Stimulated activated CD4-positive, alpha-beta T cell treated with anti-CD3 and anti-CD28 coated beads, Interleukin-1b, Interleukin-23, amount 100 ng/mL, for 24 hours (primary cell): ENCODE results near the gene RFX1.
"Not testable (repeated sequence)": the region's sequence is repeated elsewhere in the genome, so short reads cannot be mapped to it uniquely, and the experiment has no call there.

ENCODE experiments used
- DNase-seq, 4 experiments: peaks; one replicate each; pipeline ENCODE4 v3.0.0-alpha.2; 2020; ENCODE audit warnings: low read depth in 4 of 4, low spot score in 1 of 4

RFX1 gene

DNA sequence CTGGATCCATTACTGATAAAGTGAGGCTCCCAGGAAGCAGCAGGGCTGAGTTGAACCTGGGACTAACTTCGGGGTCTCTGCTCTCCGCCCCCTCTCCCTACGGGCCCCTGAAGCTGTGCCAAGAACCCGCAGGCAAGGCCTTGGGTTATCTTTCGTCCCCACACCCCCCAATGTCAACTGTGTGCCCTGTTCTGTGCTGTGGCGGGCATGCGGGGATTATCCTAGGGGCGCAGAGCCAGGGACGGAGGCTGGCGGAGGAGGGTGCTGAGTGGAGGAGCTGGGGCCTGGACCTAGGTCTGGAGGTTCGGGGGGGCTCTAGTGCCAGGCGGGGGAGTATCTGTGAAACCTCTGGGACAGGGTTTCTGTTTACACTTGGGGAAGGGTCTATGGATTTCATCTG is 26.4 kb downstream of the RFX1 start:
- no peak for DNase-seq

DNA sequence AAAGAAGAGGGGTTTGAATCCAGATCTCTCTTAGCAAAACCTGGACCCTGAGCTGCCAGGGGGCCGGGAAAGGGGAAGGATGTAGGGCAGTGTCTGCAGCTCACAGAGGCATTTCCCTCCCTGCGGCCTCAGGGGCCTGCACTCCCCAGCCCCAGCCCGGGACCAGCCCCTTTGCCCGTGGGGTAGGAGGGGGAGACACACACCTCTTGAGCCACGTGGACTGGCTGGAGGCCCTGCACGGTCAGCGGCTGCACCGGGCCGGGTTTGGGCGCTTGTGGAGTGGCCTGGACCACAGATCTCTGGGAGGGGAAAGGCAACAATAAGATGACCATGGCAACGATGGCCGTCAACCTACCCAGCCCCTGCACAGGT is 26.9 kb downstream of the RFX1 start:
- no peak for DNase-seq

DNA sequence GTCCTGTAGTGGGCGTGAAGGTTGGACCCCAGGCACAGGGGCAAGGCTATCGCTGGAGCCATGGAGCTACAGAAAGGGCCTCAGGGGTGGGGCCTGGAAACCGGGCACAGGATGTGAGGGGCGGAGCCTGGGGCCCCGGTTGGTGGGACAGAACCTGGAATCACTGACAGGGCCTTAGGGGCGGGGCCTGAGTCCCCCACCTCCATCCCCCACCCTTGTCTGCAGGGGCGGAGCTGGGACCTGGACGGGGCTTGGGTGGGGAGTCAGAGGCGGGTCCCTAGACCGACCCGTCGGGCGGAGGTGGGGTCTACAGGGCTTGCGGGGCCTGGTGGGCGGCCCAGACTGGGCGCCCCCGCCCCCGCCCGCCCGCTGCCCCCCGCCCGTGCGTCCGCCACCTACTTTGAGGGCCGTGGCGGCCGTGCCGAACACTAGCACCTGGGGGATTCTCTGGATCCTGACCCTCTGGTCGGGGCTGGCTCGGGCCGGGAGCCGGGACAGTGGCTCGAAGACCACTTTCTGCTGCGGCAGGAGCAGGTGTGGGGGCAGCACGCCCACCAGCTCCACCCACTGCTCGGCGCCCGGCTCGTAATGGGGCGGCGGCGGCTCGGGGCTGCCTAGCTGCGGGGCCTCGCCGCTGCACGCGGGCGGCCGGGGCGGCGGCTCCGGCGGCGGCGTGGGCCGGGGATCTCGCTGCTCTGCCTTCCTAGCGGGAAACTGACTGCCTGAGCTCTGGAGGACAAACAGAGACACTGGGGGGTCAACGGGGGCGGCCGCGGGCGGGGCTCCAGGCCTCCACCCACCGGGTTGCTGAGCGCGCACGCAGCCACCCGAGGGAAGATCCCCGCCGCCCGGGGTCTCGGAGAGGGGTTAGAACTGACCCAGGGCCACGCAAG is 27.5 kb downstream of the RFX1 start:
- no peak for DNase-seq

DNA sequence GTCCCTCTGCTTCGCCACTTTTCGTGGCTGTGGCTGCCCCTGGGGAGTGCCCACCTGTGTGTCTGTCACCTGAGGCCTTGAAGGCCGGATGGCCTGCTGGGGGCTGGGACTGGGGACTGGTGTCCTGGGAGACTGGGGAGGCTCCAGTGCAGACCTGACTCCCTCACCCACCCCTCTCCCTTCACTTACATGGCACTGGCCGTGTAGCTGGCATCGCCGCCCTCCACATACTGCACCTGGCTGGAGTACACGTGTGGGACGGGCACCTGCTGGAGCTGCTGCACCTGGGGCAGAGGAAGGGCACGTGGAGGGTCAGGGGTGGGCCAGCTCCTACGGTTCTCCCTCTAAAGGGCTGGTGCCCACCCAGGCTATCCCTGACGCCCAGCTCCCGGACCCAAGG is 28.3 kb downstream of the RFX1 start:
- no peak for DNase-seq

DNA sequence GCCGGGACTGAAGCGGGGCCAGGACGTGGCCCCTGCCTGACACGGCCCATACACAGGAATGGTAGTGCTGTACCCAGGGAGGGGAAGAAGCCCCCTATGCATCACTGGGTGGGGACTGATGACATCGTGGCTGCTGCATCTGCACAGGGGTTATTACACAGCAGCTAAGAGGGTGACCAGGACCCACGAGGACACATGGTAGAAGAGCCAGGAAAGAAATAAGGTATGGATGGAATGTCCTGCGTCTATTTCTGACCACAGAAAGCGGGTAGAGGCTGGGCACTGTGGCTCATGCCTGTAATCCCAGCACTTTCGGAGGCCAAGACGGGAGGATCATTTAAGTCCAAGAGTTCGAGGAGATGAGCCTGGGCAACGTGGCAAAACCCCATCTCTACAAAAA is 29.7 kb downstream of the RFX1 start:
- DNase-seq = no peak

DNA sequence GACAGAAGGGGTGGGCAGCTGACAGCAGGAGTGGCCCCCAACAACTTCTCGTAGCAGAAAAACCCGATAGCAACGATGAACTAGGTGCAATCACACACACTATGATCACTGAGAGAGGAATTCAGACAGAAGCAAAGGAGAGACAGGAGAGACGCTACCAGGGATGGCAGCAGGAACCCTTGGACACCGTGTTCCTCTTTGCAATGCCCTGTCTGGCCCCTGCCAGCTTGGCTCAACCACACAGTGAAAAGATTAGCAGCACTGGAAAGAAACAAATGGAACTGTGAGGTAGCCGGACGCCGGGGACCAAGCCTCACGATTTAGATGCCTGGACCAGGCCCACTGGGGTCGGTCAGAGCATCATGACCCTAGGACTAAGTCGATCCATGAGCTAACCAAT is 30.2 kb downstream of the RFX1 start:
- no peak for DNase-seq

DNA sequence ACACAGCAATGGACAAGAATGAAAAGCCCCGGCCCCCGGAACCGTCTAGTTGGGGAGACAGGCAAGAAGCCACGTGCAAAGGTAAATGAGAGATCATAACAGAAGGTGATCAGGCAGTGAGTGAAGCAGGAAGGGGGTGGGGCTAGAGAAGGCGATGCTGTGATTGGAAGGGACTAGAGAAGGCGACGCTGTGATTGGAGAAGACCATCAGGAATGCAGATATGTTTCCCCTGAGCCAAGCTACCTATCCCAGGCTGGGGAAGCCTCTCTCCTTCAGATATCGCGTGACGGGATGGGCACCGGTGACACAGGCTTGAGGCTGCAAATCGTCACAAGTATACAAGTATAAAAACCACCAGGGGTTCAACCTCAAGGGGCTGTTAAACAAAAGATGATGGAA is 32.0 kb downstream of the RFX1 start:
- no peak for DNase-seq

DNA sequence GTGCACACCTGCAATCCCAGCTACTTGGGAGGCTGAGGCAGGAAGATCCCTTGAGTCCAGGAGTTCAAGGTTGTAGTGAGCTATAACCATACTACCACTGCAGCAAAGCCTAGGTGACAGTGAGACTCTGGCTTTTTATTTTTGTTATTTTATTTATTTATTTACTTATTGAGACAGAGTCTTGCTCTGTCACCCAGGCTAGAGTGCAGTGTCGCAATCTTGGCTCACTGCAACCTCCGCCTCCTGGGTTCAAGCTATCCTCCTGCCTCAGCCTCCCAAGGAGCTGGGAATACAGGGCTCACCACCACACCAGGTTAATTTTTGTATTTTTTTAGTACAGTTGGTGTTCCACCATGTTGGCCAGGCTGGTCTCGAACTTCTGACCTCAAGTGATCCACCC is 32.6 kb downstream of the RFX1 start:
- DNase-seq = not testable (repeated sequence)

DNA sequence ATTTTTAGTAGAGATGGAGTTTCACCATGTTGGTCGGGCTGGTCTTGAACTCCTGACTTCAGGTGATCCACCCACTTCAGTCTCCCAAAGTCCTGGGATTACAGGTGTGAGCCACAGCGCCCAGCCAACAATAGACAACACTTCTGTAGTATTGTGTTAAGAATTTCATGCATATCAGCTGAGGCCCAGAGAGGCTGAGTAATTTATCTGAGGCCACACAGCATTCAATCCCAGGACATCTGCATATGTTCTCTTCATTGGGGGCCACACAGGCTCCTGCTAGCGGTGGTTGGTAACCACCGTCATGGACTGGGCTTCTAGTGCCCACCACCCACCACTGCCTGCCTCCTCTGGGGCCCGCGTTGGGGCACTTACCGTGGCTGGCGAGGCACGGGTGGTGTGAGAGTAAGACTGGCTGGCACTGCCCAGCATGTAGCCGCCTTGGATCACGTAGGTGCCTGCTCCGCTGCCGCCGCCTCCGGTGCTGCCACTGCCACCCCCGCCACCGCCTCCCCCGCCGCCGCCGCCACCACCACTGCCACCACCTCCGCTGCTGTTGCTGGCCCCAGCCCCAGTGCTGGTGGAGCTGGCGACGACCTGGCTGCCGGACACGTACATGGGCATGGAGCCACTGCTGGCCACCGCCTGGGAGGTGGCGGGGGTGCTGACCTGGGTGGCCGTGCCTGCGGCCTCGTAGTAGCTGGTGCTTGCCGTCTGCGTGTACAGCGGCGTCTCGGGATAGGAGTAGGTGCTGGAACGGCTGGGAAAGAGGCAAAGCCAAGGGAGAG is 33.6 kb downstream of the RFX1 start:
- no peak for DNase-seq

DNA sequence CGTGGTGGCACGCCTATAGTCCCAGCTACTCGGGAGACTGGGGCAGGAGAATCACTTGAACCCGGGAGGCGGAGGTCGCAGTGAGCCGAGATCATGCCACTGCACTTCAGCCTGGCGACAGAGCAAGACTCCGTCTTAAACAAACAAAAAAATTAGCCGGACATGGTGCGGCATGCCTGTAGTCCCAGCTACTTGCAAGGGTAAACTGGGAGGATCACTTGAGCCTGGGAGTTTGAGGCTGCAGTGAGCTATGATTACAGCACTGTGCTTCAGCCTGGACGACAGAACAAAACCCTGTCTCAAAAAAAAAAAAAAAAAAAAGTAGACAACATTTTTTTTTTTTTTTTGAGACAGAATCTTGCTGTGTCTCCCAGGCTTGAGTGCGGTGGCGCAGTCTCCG is 34.3 kb downstream of the RFX1 start:
- not testable (repeated sequence) for DNase-seq

DNA sequence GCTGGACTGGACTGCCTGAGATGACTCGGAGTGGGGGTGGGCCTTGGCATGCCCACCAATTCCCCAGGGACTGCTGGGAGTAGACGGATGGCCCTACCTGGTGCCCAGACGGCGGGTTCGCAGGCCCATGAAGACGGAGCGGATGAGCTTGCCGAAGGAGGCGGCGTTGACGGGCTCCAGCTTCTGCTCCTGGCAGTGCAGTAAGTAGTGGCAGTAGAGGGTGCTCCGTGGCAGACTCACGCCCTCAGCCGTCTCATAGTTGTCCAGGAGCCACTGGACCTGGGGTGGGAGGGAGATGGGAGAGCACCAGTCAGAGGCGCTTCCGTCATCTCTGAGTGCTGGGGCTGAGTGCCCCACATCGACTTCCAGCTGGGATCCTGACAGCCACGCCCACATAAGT is 36.2 kb downstream of the RFX1 start:
- DNase-seq = no peak

DNA sequence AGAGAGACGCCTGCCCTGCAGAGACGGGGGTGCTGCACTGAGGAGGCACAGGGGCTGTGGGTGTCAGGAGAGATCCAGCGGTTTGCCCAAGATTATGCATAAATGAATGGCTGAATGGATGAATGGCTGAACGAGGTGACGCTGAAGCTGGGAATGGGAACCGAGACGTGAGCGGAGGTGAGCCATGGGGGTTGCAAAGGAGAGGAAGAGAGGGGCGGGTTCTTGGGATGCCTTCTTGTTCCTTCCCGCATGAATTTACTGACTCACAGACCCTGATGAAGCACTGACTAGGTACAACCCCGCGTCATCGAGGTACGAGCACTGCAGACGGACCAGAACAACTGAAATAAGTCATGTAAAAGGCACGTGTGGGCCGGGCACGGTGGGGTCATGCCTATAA is 37.1 kb downstream of the RFX1 start:
- DNase-seq = no peak

DNA sequence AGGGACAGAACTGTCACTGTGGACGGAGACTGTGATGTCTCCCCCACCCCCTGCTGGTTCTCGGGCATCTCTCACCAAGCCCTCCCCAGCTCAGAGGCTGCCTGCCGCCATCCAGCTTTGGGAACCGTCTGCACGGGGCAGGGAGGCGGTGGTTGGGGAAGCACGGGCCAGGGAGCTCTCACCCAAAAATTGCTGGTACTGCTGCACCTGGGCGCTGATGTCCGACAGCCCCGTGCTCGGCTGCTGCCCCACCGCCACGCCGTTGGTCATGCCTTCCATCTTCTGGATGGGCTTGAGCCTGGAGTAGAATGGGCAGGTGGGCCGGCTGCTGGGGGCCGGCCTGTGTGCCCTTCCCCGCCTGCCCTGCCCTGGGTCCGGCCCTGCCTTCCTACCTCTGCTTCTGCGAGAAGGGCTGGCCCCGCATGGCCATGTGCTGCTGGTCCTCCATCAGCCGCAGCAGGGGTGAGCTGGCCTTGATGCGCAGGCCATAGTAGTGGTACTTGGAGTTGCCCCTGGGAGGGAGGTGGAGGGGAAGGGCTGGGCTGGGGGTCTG is 37.7 kb downstream of the RFX1 start:
- DNase-seq = no peak

DNA sequence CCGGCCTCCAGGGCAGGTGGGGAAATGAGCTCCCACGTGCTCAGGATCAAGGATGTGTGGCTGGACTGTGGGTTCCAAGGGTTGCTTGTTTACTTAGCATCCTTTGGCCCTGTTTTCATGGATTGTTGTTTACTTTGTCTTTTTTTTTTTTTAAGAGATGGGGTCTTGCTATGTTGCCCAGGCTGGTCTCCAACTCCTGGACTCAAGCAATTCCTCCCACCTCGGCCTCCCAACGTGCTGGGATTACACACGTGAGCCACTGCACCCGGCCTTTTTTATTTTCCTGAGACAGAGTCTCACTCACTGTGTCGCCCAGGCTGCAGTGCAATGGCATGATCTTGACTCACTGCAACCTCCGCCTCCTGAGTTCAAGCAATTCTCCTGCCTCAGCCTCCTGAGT is 38.9 kb downstream of the RFX1 start:
- not testable (repeated sequence) for DNase-seq

DNA sequence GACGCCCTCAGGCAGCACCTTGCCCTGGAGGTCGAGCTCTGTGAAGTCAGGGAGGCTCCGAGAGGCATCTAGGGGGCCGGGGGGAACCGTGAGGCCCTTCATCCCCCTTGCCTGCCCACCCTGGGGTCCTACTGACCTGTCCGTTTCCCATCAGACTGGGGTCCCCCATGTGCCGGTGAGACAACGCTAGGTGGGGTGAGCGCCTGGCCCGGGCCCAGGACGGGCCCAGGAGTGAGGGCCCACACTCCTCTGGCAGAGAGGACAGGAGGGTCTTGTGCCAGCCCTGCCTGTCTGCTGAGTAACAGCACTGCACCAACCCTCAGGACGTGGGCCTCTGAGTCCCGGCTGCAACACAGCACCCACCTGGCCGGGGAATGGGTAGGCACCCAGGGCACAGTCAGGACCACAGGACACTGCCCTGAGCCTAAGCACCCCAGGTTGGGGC is 39.4 kb downstream of the RFX1 start:
- DNase-seq = no peak

DNA sequence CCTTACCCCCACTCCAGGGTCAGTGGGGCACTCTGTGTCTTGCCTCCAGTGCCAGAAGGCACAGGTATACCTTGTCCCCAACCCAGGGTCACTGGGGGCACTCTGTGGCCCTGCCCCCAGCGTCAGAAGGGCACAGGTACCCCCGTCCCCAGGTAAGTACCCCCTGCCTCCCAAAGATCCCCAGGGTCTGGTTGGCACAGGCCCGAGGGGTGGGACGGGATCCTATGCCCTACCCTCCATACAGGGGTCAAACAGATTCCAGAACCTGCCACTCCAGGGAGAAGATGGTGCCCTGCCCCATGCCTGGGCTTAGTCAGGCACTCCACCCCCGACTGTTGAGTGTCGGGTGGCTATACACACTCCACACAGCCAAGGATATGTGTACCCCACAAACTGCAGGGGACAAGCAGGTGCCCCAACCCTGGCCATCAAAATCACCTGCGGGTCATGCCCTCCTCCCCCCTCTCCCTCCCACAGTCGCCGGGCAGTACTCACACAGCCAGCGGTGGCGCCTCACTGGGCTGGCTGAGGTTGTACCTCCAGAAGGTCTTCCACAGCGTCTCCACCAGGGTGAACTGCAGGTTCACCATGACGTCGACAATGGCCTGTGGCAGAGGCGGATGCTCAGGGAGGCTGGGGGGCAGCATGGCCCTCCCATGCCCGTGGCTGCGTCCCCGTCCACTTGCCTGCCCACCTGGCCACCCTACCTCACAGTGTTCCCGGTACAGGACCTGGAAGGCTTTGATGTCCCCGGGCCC is 40.0 kb downstream of the RFX1 start:
- no peak for DNase-seq

DNA sequence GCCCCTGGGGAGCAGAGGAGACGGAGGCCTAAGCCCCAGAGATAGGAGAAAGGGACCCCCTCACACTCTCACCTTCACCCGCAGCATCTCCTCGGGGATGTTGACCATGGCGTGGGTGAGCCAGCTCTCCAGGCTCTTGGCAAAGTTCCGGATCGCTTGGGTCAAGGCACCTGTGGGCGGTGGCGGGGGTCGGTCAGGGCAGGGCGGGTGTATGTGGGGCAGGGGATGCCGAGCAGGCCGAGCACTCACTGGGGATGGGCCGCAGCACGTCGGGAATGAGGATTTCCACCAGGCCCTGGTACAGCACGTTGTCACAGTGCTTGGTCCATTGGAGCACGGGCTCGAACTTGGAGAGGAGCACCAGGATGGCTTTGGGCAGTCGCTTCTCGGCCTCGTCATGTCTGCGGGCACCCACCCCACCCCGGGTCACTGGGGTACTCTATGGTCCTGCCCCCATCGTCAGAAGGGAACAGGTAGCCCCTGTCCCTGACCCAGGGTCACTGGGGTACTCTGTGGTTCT is 40.7 kb downstream of the RFX1 start:
- DNase-seq = no peak

DNA sequence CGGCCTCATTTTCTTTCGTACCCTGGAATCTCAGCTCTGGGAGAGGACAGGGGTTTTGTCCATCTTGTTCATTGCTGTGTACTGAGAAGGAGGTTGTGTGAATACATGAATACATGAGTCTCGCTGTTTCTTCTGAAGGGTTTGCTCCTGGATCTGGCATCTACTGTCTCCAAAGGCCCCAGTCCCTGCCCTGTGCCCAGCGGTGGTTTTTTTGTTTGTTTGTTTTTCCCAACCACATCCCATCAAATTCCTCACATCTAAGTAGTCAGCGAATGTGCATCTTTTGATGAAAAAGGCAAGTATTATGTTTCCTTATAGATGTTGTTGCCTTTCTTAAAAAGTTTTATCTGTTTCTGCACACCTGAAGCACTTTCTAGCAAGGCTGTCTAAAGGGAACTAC is 41.3 kb downstream of the RFX1 start:
- DNase-seq = no peak

DNA sequence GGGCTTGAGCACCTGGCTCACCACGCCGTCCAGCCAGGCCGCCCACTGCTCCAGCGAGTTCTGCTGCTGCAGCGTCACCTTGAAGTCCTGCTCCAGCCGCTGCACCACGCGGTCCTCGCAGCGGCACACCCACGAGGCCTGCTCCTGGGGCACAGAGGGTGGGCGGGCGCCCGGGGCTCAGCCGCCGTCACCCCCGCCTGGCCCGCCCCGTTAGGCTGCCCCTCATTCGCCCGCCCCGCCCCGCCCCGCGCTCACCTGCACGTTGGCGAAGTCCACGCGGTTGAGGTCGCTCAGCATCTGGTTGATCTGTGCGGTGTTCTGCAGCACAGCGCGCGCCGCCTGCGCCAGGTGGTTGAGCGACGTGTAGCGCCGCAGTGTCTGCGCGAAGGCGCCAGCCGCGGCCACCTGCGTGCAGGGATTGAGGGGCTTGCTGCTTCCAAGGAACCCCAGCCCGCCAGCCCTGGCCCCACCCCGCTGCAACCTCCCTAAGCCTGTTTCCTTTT is 42.5 kb downstream of the RFX1 start:
- no peak for DNase-seq

DNA sequence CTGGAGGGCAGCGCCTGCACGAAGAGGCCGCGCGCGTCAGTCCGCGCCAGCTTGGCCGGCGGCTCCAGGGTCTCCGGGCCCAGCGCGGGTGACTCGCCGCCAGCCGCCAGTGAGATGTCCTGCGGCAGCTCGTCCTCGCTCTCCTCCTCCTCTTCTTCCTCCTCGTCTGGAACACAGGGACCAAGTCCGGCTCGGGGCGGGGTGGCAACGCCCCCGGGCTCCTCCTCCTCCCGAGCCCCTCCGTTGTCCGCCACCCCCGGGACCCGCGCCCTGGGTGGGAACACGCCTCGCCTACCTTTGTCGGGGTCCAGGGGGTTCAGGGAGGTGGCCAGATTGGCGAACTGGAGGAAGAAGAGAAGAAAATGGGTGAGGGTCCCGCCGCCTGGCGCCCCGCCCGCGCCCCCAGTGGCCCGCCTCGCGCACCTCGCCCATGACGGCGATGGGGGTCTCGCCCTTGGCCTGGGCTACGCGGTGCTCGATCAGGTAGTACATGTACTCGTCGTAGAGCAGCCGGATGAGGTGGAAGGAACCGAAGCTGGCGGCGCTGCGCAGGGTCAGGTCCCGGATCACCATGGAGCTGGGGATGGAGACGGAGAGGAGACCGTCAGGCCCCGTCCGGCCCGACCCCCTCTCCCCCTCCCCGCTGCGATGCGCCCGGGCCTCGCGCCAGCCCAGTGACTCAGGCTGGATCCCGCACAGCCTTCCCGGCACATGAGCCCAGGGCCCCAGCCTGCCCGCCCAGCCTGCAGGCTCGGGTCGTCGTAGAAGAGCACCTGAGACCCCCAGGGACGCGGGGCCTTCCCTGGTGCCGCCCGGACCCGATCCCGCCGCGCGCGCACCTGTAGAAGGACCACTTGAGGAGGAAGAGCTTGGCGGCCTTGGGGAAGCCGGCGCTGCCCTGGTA is 43.2 kb downstream of the RFX1 start:
- no peak for DNase-seq
